ENCODE results near the gene SNCG.
"Not testable (repeated sequence)": the region's sequence is repeated elsewhere in the genome, so short reads cannot be mapped to it uniquely, and the experiment has no call there.

Gene SNCG

DNA sequence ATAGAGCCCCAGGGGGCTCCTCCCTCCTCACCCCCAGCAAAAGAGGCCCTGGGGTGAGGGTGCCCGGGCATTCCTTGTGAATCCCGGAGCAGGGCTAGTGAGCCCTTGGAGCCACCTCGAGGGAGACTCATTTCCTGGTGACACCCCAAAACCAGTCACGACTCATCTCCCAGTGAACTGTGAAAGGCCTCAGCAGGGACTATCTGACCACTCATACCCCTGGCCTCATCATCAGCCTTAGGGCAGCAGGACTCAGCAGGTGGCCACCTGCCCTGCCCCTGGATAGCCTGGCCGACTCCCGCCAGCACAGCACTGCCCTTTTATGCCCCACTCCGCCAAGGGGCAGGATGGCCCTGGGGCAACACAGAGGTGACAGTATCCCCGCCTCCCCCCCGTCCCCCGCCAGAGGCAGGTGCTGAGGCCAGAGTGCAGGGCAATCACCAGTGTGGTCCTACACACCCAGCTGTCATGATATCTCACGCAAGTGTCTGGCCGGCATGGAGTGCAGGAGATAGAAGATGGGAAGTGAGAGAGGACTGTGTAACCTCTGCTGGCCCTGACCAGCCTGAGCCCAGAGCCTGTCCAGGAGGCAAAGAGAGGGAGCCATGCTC is 3.2 kb downstream of the SNCG start:
- peak; percentile 49 for DNase-seq

GRCh38 chr10:86962136-86962980 is 4.0 kb downstream of the SNCG start:
- no peak for DNase-seq

- no peak for DNase-seq
Observed at GRCh38 chr10:86962981-86963310, 4.5 kb downstream of the SNCG start.

- DNase-seq, result peak; percentile 38
Observed at GRCh38 chr10:86963341-86963919, 5.0 kb downstream of the SNCG start.

- peak; percentile 57 for DNase-seq
Observed at GRCh38 chr10:86964061-86964846, 5.9 kb downstream of the SNCG start.

GRCh38 chr10:86964847-86965190 is 6.4 kb downstream of the SNCG start:
- DNase-seq, result peak; percentile 36

GRCh38 chr10:86965986-86966654 is 7.7 kb downstream of the SNCG start:
- DNase-seq, result peak; percentile 26

- no peak for DNase-seq
Observed at GRCh38 chr10:86967481-86967941, 9.1 kb downstream of the SNCG start.

- DNase-seq, result peak; percentile 54
Observed at GRCh38 chr10:86968271-86968993, 10.0 kb downstream of the SNCG start, which contains the start of gene ADIRF. TSS of gene ADIRF (plus strand) at chr10:86968482. CDS start at chr10:86968545, 63 bp downstream.

- peak; percentile 49 for DNase-seq
Observed at GRCh38 chr10:86968994-86969355, 10.6 kb downstream of the SNCG start.

DNA sequence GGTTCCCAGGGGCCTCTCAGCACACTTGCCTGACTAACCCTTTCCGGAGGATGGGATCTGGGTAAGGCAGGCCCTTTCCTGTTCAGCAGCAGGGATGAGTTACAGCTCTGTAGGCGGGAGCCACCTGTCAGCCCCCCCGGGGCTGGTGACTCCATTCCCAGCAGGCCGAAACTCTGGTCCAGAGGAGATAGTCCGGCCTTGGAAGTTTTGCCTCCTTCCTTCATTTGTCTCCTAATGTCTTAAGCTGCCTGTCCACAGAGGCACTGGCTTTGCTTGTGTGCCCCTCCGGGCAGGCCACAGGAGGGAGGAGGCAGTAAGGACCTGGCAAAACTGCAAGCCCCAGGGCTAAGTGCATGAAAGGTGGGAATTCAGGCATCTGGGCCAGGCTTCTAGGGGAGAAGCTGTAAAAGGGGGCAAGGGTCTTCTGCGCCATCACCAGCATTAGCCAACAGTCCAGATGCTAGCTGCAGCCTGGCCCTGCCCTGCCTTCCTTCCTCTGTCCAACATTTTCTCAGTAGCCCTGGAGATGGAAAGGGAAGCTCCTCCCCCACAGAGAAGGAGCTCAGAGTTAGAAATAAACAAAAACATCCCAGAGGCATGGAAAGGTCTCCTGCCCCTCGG is 11.1 kb downstream of the SNCG start:
- peak; percentile 58 for DNase-seq

DNA sequence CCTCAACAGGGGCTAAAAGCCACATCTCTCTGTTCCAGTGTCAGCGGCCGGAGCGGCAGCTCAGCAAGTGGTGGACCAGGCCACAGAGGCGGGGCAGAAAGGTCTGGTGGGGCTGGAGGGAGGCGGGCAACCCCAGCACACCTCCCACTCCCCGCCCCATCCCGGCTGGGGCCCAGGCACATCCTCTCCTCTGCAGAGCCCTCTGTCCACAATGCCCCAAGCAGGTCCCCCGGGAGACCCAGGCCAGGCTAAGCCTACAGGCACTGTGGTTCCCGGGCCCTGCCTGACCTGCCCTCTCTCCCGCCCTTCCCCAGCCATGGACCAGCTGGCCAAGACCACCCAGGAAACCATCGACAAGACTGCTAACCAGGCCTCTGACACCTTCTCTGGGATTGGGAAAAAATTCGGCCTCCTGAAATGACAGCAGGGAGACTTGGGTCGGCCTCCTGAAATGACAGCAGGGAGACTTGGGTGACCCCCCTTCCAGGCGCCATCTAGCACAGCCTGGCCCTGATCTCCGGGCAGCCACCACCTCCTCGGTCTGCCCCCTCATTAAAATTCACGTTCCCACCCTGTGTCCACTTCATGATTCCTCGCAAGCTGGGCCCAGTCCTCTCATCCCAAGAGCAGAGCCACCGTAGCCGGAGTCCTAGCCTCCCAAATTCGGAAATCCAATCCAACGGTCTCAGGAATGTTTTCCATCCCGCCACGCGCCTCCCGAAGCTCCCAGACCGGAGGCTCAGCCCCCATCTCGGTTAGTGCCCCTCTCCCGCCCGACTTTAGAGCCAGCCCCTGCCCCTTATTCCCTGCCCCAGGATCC is 12.0 kb downstream of the SNCG start:
- DNase-seq, result peak; percentile 75

DNA sequence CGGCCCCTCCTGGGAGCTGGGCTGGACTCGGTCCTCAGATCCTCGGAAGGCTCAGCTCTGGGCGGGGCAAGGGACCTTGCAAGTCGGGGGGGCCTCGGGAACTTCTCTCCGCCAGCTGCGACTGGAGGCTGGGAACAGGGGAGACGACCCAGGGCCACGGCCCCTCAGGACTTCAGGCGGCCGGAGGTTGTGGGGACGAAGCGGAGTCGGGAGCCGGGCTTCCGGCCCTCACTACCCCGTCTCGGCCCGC is 12.5 kb downstream of the SNCG start:
- DNase-seq, result no peak

DNA sequence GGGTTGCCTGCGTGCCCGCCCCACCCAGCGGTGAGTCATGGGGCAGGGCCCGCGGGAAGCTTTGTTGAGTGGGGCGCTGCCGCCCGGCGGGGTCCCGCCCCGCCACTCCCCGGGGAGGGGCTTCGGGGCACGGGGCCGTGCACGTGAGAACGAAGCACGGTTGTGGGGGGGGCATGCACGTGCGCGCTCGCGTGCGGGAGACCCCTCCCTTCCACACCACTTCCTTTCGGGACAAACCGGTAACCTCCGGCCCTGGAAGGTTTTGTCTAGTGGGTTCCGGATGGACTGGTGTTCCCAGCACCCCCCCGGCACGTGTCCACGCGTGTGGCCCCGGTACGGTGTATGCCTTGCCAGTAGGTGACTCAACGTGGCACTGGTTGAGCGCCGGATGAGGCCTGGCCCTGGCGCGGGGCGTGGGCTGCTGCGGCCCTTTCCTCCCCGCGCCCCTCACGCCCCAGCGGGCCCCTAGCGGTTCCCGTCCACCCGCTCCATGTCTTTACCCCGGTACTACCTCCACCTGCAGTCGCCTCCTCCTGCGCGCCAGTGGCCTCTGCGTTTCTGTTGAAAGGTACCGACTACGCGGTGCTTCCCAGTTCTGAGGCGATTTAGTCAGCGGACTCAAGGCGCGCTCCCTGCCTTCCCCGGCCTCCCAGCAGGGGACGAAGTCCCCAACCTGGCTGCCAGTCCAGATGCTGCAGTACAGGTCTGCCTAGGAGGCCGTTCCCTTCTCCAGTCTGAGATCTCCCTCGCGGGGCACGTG is 13.0 kb downstream of the SNCG start:
- DNase-seq, result peak; percentile 87

DNA sequence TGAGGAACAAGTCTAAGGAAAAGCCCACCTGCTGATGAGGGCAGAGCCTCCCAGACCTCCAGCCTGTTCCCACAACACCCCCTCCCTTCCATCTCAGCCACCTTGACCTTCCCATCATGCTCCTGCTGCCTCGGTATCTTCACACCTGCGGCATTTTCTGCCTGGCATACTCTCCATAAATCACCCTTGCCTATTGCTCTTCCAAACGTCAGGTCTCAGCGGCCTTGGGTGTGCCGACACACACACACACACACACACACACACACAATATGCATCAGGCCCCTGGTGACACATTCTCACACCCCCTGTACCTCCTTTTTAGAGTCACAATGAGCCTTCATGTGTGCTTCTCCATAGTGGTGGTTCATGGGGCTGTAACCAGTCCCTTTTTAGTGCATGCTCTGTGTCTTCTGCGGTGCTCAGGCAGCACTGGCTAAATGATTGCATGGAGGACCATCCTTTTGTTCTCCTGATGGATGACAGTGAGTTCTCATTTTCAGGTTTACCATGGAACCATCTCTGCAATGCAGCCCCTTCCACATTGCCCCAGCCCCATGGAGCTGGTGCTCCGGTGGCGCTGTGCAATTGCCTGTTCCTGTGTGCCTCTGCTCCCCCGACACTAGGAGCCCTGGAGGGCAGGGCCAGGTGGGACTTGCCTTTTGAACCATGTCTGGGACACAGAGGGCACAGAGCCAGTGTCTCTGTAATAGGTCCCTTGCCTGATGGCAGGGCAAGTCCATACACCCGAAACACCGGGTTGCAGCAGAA is 14.4 kb downstream of the SNCG start:
- no peak for DNase-seq

- no peak for DNase-seq
Observed at GRCh38 chr10:86974484-86974883, 16.1 kb downstream of the SNCG start.

GRCh38 chr10:86976362-86977056 is 18.1 kb downstream of the SNCG start:
- no peak for DNase-seq

DNA sequence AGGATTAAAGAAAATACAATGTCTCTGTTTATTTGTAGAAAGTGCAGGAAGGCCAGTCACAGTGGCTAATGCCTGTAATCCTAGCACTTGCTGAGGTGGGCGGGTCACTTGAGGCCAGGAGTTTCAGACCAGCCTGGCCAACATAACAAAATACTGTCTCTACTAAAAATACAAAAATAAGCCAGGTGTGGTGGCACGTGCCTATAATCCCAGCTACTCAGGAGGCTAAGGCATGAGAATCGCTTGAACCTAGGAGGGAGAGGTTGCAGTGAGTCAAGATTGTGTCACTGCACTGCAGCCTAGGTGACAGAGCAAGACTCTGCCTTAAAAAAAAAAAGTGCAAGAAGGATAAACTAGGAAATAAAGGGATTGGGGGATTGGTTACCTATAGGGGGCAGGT is 20.1 kb downstream of the SNCG start:
- not testable (repeated sequence) for DNase-seq
